ENCODE results near the gene DPY30.

The DPY30 gene

GRCh38 chr2:32009516-32010256 lies 29.9 kb downstream of the DPY30 start:
- peak; percentile 45 for DNase-seq

DNA sequence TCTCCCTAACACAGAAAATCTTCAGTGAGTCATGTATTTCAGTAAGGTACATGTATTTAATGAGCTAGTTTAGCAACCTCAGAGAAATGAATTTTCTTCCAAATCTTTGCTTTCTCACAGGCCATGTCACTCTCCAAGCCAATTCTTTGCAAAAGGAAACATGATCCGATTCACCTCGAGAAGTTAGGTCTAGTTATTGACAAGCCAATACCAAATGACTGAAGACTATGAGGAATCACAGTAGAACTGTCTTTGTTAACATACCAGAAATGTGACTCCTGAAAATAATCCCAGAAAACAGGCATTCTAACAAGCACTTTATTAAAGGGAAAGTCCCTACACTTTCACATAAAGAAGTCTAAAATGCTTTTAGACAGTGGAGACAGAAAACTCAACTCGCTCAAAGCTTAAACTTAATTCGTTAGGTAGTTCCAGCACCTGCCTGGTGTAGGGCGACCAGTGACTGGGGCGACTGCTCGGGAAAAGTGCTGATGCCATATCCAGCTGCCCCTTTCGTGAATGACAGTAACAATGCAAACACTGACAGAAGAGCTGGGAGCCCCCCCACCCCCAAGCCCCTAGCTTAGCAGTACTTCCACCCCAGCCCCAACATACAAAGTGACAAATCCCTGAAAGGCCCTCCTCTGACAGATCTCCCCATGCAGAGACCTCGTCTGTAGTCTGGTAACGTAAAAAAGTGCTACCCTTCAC lies 30.6 kb downstream of the DPY30 start:
- DNase-seq, result peak; percentile 9

GRCh38 chr2:32007121-32007391 lies 32.5 kb downstream of the DPY30 start:
- DNase-seq, result no peak

GRCh38 chr2:32005371-32005976 lies 34.1 kb downstream of the DPY30 start:
- DNase-seq, result no peak

DNA sequence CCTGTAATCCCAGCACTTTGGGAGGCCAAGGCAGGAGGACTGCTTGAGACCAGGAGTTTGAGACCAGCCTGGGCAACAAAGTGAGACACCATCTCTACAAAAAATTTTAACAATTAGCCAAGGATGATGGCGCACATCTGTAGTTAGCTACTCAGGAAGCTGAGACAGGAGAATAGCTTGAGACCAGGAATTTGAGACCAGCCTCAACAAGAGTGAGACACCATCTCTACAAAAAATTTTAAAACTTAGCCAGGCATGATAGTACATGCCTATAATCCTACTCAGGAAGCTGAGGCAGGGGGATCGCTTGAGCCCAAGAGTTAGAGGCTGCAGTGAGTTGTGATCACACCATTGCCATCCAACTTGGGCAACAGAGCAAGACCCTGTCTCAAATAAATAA lies 35.8 kb downstream of the DPY30 start:
- no peak for DNase-seq

DNA sequence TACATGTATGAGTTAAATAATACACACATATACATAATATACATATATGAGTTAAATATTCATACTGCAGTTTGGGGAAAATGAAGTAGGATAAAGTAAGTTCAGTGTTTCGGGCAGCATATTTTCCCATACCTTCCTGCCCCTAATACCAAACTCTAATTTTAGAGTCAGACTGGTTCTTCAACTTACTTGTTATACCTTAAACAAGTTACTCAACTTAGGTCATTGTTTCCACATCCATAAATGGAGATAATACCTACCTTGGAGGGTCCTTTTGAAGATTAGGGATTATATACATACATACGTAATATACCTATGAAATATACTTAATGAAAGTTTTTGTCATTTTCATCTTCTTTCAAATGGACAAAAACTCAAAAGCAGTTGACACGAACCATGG lies 37.2 kb downstream of the DPY30 start:
- no peak for DNase-seq

- DNase-seq, result no peak
These were observed 40.2 kb downstream of the DPY30 start for GRCh38 chr2:31999438-31999837.

DNA sequence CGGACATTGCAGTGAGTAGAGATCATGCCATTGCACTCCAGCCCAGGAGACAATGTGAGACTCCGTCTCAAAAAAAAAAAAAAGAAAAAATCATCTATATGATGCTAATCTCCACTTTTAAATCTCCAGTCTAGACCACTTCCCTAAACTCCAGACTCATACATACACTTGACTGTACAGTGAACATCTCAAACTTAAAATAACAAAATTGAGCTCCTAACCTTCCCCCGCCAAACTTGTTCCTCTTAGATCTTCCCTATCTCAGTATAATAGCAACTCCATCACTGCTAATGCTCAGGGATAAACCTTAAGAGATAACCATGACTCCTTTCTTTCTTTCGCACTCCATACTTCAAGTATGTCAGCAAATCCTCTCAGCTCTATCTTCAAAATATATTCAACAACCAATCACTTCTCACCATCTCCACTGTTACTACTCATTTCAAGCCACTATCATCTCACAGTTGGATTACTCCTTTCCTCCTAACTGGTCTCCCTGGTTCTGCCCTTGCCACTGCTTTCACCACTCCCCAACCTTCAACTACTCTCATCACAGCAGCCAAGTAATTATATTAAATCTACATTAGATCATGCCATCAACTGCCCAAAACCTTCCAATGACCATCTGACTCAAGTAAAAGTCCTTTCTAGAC lies 40.7 kb downstream of the DPY30 start:
- DNase-seq, result no peak

GRCh38 chr2:31997653-31998052 lies 42.0 kb downstream of the DPY30 start:
- no peak for DNase-seq

DNA sequence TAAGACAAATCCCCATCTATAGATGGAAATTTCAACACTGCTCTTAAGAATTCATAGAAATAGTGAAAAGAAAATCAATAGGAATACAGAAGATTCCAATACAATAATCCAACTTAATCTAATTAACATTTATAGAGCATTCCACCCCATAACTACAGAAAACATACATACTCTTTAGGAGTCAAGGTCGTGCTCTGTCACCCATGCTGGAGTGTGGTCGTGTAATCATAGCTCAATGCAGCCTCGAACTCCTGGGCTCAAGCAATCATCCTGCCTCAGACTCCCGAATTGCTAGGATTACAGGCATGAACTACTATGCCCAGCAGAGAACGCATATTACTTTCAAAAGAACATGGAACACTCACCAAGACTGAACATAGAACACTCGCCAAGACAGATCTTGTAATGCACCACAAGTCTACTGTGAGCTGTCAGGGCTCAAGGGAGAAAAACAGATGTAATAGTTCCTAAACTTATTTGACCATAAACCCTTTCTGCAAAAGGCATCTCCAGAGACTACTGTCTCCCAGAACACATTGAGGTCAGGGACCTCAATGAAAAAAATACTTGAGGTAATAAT lies 42.9 kb downstream of the DPY30 start:
- DNase-seq, result no peak

DNA sequence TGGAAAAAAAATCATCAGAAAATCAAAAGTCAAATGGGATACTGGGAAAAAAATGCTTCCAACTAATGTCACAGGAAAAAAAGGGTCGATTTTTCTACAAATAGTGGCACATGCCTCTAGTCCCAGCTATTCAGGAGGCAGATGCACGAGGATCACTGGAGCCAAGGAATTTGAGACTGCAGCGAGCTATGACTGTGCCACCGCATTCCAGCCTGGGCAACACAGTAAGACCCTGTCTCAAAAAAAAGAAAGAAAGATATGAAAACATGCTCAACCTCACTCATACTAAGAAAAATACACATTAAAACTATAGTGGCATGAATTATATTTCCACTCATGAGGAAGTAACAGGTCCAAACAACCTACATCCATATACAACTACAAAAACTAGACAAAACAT lies 46.7 kb downstream of the DPY30 start:
- DNase-seq, result no peak

GRCh38 chr2:31992025-31992579 lies 47.5 kb downstream of the DPY30 start:
- DNase-seq, result no peak

- no peak for DNase-seq
These were observed 49.7 kb downstream of the DPY30 start for GRCh38 chr2:31989946-31990345.

- DNase-seq, result peak; percentile 72
These were observed 52.0 kb downstream of the DPY30 start for GRCh38 chr2:31987454-31988220.

DNA sequence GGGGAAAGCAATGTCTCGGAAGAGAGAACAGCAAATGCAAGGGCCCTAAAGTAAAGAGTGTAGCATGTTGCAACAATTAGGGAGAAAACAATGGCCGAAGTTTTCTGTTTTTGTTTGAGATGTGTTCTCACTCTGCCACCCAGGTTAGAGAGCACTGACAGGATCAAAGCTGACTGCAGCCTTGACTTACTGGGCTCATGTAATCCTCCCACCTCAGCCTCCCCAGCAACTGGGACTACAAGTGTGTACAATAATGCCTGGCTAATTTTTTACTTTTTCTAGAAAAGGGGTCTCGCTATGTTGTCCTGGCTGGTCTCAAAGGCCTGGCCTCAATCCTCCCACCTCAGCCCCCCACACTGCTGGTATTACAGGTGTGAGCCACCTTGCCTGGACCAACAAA lies 52.7 kb downstream of the DPY30 start:
- no peak for DNase-seq

DNA sequence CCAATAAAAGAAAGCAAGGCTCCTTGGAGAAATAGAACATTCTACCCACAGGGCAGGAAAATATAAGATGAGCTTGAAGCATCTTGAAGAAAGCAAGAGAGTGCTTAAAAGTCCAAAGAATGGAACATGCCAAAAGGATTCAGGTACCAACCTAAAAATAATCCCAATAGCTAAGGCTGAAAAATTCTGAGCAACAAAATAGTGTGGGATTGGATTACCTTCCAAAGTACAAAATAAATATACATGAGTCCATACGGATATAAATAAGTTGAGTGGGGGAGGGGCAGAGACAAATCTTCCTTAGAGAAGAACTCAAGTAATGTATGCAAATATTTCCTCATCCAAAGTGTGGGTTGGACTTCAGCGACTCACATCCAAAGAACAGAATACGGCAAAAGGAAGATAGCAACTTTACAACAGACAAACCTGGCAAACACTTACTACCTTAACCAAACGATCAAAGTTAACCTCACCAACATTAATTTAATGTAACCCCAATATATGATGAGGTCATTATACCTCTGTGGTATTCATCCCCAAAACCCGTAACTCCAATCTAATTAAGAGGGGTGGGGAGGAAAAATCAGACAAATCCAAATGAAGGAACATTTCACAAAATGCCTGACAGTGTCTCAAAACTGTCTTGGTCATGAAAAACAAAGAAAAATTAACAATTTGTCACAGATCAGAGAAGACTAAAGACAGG lies 55.7 kb downstream of the DPY30 start:
- no peak for DNase-seq

- peak; percentile 68 for DNase-seq
These were observed 58.8 kb downstream of the DPY30 start for GRCh38 chr2:31980674-31981356.

- DNase-seq, result peak; percentile 50
These were observed 59.6 kb downstream of the DPY30 start for GRCh38 chr2:31979956-31980355.

DNA sequence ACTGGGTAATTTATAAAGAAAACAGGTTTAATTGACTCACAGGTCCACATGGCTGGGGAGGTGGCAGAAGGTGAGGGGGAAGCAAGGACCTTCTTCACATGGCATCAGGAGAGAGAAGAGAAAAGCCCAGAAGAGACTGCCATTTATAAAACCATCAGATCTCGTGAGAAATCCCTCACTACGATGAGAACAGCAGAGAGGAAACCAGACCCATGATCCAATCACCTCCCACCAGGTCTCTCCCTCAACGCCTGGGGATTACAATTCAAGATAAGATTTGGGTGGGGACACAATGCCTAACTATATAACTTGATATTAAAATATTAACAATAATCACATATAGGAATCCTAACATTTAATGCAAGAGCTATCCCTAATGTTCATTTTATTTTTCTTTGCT lies 60.6 kb downstream of the DPY30 start:
- no peak for DNase-seq

GRCh38 chr2:31978436-31978835 lies 61.2 kb downstream of the DPY30 start:
- no peak for DNase-seq

Measured in inflammatory macrophage treated with lipopolysaccharide for 4 hours (primary cell).